ENCODE results near the gene RBBP8NL.
"Not testable (repeated sequence)": the region's sequence is repeated elsewhere in the genome, so short reads cannot be mapped to it uniquely, and the experiment has no call there.

The RBBP8NL gene

DNA sequence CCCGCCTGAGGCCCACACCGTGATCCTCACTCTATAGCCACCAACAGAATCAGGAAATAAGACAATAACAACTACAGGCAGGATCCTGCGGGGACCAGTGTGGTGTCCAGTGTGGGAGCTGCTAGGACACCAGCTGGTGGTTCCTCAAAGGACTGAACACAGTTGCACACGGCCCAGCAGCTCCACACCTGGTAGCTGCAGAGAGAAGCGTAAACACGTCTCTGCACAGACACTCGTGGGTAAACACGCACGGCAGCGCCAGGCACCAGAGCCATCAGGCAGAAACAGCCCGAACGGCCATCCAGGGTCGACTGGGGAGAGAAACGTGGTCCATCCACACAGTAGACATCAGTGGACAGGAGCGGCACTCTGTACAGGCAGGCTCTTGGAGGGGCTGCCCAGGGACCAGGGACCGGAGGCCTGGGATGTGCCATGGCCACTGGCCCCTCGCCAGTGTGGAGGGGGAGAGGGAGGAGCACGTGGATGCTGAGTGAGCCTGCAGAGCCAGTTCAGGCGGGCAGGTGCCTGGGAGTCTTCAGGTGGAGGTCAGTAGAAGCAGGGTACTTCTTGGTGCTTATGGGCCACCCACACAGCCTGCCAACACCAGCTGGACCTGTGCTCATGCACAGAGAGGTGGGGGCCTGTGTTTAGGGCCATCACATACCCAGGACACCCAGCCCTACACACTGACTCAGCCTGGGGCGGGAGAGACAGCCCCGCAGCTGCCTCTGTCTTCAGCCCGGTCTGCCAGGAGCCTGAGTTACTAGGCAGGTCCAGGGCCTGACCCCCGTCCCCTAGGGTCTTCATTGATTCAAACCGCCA is 52.8 kb downstream of the RBBP8NL start:
- DNase-seq (ENCODE audit: low spot score): no peak

DNA sequence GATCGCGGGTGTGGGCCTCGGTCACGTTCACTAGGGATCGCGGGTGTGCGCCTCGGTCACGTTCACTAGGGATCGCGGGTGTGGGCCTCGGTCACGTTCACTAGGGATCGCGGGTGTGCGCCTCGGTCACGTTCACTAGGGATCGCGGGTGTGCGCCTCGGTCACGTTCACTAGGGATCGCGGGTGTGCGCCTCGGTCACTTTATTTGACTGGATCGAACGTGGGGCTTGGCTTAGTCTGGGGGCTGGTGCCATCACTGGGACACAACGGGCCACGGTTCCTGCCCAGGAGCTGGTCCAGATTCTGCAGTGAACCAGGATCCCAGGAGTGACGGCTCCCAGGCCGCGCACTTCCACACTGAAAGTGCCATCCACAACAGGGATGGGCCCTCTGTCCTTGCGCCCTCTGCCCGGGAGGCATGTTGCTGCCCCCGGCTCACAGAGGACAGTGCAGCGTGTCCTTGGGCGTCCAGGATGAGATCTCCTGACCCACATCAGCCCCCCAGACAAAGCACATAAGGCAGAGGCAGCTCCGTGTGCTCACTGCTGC is 53.6 kb downstream of the RBBP8NL start:
- not testable (repeated sequence) for DNase-seq (ENCODE audit: low spot score)

GRCh38 chr20:62372042-62372993 is 55.0 kb downstream of the RBBP8NL start:
- no peak for DNase-seq (ENCODE audit: low spot score)

- DNase-seq (ENCODE audit: low spot score): no peak
These were observed 55.7 kb downstream of the RBBP8NL start for GRCh38 chr20:62371588-62372041.

DNA sequence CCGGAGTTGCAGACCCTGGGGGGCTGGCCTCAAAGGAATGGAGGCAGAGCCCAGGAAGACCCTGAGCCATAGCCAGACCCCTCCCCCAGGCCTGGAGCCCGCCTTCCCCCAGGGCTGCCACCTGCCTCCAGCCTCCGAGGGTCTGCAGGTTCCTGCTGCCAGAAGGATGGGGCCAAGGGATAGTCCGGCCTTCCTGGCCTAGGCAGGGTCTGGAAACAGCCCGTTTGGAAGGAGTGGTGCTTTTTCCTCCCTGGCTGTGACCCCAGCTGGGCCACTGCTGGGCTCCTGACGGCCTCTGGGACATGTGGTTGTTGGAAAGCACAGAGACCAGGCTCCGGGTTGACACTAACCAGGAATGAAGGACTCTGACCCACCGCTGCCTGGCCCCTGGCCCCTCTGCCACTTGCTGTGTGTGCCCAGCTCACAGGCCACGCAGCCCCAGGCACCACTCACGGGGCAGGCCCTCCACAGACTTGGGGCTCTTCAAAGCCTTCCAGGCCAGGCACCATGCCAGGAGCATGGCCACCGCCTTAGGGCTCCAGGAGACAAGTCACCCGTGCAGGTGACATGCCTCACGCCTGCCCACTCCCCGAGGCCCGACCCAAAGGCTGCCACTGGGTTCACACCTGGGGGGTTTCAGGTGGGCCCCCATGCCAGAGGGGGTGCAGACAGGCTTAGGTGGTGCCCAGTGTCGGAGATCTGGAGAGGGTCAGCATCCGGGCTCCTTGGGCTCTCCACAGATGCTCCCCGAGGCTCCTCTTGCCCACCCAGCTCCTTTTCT is 56.3 kb downstream of the RBBP8NL start:
- DNase-seq (ENCODE audit: low spot score): no peak

DNA sequence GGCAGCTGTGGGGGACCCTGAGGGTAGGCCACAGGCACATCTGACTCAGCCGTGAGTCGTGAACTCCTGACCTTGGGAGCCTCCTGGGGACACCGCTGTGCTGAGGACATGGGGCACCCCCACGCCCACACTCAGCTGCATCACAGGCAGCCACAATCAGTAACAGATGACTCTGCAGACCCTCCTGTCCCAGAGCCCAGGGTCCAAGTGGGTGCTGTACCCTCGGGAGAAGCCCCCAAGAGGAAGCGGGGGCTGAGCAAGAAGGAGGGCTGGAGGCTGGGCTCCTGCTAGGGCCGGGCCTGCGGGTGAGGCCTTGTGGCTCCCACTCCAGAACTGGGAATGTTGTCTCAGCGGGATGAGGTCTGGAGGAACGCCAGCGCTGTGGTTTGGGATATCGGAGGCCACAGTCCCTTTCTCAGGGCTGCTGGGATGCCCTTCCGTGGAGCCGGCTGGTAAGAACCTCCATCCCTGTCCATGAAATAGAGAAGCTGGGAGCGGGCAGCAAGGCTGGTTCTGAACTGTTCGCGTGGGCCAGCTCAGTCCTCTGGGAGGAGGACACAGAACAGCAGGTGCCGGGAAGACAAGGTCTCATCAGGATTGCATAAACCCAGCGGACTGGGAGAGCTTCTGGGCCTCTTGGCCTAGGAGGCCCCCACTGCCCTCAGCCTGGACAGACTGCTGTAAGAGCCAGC is 57.1 kb downstream of the RBBP8NL start:
- no peak for DNase-seq (ENCODE audit: low spot score)

GRCh38 chr20:62369815-62370114 is 57.6 kb downstream of the RBBP8NL start:
- DNase-seq (ENCODE audit: low spot score): no peak

DNA sequence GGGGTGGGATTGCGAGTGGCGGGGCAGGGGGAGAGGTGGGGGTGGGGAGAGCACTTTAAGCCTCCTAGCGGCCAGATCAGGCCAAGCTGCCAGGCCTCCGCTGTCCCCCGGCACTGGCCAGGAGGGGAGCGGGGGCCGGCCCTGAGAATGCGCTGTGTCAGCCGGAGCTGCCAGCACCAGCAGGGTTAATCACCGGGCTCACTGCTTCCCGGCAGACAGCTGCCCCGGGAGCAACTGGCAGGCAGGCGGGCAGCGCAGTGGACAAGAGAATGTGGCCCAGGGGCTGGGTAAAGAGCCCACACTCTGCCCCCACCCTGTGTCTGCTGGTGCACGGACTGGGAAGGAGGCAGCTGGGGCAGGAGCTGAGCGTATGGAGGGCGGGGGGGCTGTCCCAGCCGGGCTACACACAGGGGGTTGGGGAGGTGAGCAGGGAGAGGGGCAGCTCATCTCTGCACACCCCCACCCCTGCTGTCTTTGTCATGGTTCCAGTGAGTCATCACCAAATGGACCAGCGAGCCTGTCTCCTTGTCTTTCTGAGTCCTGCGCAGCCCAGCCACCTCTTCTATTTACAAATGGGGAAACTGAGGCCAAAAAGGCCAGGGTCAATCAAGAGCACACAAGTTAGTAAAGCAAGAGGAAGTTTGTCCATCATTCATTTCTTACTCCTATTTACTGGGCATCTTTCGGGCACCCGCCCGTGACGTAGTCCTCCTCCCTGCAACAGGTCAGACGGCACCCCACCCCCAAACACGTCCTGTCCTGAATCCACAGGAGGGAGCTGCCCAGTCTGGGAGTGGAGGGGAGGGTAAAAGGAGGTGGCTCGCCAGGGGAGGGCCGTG is 58.1 kb downstream of the RBBP8NL start:
- no peak for DNase-seq (ENCODE audit: low spot score)

DNA sequence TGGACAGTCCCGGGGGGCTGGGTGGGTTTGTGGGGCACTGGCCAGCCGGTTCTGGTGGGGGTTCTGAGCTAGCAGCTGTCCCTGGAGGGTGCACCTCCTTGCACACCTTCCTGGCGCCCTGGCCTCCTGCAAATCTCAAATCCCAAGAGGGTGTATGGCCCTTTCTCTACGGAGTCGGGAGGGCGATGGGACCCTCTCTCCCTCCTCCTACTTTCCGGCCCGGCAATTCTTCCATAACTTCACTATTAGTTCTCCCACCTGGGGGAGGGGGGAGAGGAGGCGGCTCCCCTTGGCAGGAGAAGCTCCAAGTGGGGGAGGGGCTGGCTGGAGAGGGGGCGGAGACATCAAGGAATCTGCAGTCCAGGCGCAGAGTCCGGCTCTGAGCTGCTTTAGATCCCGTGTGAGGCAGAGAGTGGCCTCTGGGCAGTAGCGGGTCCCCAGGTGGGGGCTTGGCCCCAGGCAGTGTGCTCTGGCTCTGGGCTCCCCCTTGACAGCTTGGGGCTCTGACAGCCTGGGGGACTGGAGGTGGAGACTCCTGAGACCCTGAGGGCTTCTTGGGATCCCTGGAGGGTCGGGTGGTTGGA is 58.9 kb downstream of the RBBP8NL start:
- DNase-seq (ENCODE audit: low spot score): no peak

DNA sequence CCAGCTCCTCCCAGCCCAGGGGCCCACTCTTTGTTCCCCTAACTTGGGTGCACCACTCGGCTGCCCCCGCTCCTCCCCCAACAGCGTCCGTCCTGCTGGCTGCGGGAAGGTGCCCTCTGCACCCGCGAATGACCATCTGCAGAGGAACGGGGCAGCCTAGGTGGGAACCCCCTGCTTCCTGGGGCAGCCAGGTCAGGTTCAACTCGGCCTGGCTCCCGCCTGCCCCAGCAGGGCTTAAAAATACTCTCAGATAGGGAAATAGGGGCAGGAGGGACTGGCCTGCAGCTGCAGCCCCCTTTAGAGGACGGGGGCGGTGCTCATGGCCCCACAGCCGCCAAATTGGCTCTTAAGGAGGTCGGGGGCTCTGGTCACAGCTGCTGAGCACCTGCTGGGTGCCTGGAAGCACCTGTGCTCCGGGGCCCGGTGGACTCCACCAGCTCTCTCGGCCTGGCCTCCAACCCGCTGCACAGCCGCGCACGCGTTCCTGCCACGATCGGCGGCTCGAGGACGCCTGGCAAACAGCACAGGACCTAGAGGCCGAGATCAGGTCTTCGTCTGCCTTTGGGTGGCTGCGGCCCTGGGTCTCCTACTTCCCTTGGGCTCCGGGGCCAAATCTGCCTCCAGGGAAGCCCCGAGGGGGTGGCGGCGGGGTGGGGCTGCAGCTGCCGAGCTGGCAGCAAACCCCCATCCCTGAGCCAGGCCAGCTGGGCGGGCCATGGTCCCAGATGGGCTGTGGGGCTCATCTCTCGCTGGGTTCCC is 59.5 kb downstream of the RBBP8NL start:
- no peak for DNase-seq (ENCODE audit: low spot score)

DNA sequence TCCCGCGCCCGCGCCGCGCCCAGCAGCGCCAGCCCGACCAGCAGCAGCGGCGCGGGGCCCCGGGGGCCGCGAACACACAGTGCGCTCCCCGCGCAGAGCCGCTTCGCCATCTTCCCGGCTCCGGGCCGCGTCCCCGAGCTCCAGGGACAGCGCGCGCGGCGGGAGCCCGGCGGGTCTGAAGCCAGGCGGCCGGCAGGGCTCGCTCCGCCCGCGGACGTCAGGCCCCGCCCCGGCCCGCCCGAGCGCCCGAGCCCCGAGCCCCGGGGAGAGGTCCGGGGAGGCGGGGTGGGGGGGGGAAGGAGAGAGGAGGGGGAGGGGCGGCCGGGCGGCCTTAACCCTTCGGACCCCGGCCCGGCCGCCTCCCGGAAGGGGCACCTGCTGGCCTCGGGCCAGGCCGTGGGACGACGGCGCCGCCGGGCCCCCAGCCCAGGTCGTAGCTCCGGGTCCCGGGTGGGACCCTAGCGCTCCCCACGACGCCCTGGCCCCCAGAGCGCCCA is 60.2 kb downstream of the RBBP8NL start, which contains the start of gene LAMA5:
LAMA5 (minus strand) TSS at position 177 of the 497 bp plus-strand sequence; CDS start at position 110, 67 bp downstream.
- DNase-seq (ENCODE audit: low spot score): no peak

DNA sequence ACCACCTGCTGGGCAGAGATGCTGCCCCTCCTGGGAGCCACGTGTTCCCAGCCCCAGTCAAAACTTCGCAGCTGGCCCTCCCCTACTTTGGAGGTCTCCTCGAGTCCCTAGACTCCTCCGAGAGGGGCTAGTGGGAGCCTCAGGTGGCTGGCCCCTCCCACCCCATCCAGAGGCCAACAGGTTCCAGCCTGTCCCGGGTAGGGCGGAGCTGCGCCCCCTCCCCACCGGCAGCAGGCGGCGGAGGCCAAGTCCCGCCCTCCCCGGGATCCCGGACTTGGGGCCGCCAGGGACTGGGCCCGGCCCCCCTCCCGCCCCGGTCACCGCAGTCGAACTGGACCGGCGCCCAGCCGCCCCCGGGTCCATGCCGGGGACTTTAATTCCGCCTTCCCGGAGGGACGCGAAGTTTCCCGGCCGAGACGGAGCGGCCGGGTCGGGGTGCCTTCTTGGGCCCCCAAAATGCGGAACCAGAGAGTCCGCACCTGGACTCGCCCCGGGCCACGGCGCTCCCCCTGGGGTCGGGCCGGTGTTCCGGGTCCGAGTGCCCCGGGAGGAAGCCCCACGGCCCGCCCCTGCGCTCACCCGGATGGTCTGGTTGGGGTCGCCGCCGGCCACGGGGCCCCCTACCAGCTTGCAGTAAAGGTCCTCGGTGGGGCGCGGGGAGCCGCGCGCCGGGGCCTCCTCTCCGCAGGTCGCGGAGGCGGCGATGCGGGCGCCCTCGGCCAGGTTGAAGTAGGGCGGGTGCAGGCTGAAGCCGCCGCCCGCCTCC is 60.8 kb downstream of the RBBP8NL start:
- DNase-seq (ENCODE audit: low spot score): no peak

- DNase-seq (ENCODE audit: low spot score): no peak
These were observed 61.4 kb downstream of the RBBP8NL start for GRCh38 chr20:62365814-62366369.

DNA sequence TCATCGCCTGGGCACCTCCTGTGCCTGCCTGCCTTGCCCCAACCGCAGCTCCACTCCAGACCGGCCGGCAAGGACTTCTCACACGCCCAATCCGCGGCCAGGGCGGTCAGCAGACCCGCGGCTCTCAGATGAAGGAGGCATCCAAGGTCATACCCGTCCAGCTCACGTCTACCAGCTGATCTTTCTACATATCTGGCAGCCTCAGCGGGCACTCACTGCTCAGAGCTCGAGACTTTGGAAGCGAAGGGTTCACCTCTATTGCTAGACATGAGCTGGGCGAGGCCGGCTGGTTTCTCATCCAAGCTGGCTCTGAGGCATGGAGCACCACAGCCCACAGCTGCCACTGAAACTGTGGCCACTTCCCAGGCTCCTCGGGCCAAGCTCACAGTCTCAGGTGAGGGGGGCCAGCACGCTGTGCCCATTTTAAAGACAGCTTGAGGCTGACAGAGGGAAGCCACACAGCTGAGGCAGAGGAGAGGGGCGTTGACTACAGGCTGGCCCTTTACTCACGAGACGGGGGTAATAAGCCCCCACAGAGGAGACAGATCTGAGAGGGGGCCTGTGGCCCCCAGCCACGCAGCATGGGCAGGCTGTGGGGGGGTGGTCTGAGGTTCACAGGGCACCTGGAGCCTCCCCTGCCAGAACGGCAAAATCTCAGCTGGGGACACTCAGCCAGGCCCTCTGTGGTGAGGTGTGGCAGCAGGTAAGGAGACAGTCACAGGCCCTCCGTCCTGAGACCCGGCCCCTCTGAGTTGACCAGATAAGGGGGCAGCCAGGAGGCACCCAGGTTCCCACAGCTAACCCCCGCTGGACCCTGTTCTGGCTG is 62.2 kb downstream of the RBBP8NL start:
- DNase-seq (ENCODE audit: low spot score): no peak

- DNase-seq (ENCODE audit: low spot score): no peak
These were observed 63.2 kb downstream of the RBBP8NL start for GRCh38 chr20:62363920-62364851.
